IMR-90 (cell line): ENCODE results near the gene ARFIP2. TPM values are rescaled to one million over a fixed set of nuclear protein-coding genes. Genes with fewer than 3 reads are reported as not detected.

ENCODE experiments used
- ATAC-seq: fragments of 200-7000 bp; cut with Tn5 transposase; 2 replicates; pipeline ENCODE4 v1.9.1; 2020; ENCODE audit warnings: low read depth, mild to moderate bottlenecking, moderate library complexity
- BruUV-seq: library from RNA; stranded (reverse); fragments of 400-500 nt; replicated peaks from 2 replicates; lab custom pipeline; 2021; lab: Mats Ljungman, UMichigan
- CTCF ChIA-PET: fragments of 300-600 bp; formaldehyde crosslinking; extraction: SDS; loops from one replicate; lab custom pipeline; 2021; ENCODE audit warnings: antibody characterized with exemption; lab: Yijun Ruan, JAX
- POLR2A ChIA-PET: fragments of 300-600 bp; sonication (Branson Sonifier 250); formaldehyde crosslinking; loops from one replicate; lab custom pipeline; 2022; ENCODE audit warnings: antibody characterized with exemption; ENCODE audit not compliant: unreplicated experiment; lab: Charles Lee
- DNase-seq: peaks from one replicate; pipeline ENCODE4 v3.0.0; 2013
- H2AFZ ChIP-seq: replicated peaks from 2 replicates; pipeline ENCODE3; 2013; ENCODE audit warnings: low read length, mild to moderate bottlenecking; ENCODE audit not compliant: poor library complexity
- H2AK5ac ChIP-seq: 2 replicates; pipeline ENCODE4 v1.6.1; 2013; ENCODE audit warnings: low read depth, low read length, inconsistent platforms
- H2AK9ac ChIP-seq: replicated peaks from 2 replicates; pipeline ENCODE3; 2013; ENCODE audit warnings: mild to moderate bottlenecking, low read depth, low read length, moderate library complexity; ENCODE audit not compliant: poor library complexity
- H2BK120ac ChIP-seq: 2 replicates; pipeline ENCODE4 v1.6.1; 2013; ENCODE audit warnings: low read depth, low read length, inconsistent platforms
- H2BK15ac ChIP-seq: 3 replicates; pipeline ENCODE4 v1.6.1; 2013; ENCODE audit warnings: low read depth, low read length, inconsistent platforms
- H2BK20ac ChIP-seq: 2 replicates; pipeline ENCODE4 v1.6.1; 2013; ENCODE audit warnings: low read depth, mild to moderate bottlenecking, inconsistent platforms, low read length, moderate library complexity
- H2BK5ac ChIP-seq: 2 replicates; pipeline ENCODE4 v1.6.1; 2013; ENCODE audit warnings: mild to moderate bottlenecking, low read depth, low read length, inconsistent platforms; ENCODE audit not compliant: poor library complexity, severe bottlenecking
- H3K14ac ChIP-seq: replicated peaks from 2 replicates; pipeline ENCODE4 v1.6.1; 2013; ENCODE audit warnings: low read depth, low read length, inconsistent platforms
- H3K18ac ChIP-seq: 2 replicates; pipeline ENCODE4 v1.6.1; 2013; ENCODE audit warnings: low read depth, low read length, control low read depth
- H3K23ac ChIP-seq: 2 replicates; pipeline ENCODE4 v1.6.1; 2013; ENCODE audit warnings: low read depth, low read length, inconsistent platforms
- H3K27ac ChIP-seq: 2 replicates; pipeline ENCODE4 v1.5.1; 2013; ENCODE audit warnings: mild to moderate bottlenecking, control low read depth, low read length; ENCODE audit not compliant: insufficient read depth
- H3K27me3 ChIP-seq: 2 replicates; pipeline ENCODE4 v1.6.1; 2013; ENCODE audit warnings: low read length; ENCODE audit not compliant: control insufficient read depth, insufficient read depth
- H3K36me3 ChIP-seq: 2 replicates; pipeline ENCODE4 v1.6.1; 2013; ENCODE audit warnings: low read length, mixed read lengths; ENCODE audit not compliant: control insufficient read depth, insufficient read depth
- H3K4ac ChIP-seq: 2 replicates; pipeline ENCODE4 v1.6.1; 2013; ENCODE audit warnings: low read depth, low read length, inconsistent platforms
- H3K4me1 ChIP-seq: 2 replicates; pipeline ENCODE4 v1.6.1; 2013; ENCODE audit warnings: low read length, mixed read lengths; ENCODE audit not compliant: control insufficient read depth, insufficient read depth
- H3K4me2 ChIP-seq: 2 replicates; pipeline ENCODE4 v1.6.1; 2013; ENCODE audit warnings: low read depth, mild to moderate bottlenecking, control low read depth, low read length, moderate library complexity
- H3K4me3 ChIP-seq: 2 replicates; pipeline ENCODE4 v1.5.1; 2013; ENCODE audit warnings: low read depth, mild to moderate bottlenecking, control low read depth, low read length, moderate library complexity; ENCODE audit not compliant: insufficient read depth
- H3K56ac ChIP-seq: 2 replicates; pipeline ENCODE4 v1.6.1; 2013; ENCODE audit warnings: low read length, inconsistent platforms; ENCODE audit not compliant: insufficient read depth; ENCODE audit errors: extremely low read depth
- H3K79me1 ChIP-seq, 2 experiments: 2 replicates each; pipeline ENCODE4 v1.6.1; 2013; ENCODE audit warnings: low read length in 2 of 2, inconsistent platforms in 1 of 2, low read depth in 1 of 2
- H3K9ac ChIP-seq: 2 replicates; pipeline ENCODE4 v1.6.1; 2013; ENCODE audit warnings: low read depth, low read length, control low read depth
- H3K9me1 ChIP-seq: 2 replicates; pipeline ENCODE4 v1.6.1; 2013; ENCODE audit warnings: low read length, inconsistent platforms; ENCODE audit not compliant: insufficient read depth
- H3K9me3 ChIP-seq: 2 replicates; pipeline ENCODE4 v1.6.1; 2013; ENCODE audit warnings: low read length; ENCODE audit not compliant: control insufficient read depth, insufficient read depth
- H4K20me1 ChIP-seq: 2 replicates; pipeline ENCODE4 v1.6.1; 2013; ENCODE audit warnings: low read length, inconsistent platforms; ENCODE audit not compliant: insufficient read depth
- H4K5ac ChIP-seq: 2 replicates; pipeline ENCODE4 v1.6.1; 2013; ENCODE audit warnings: mild to moderate bottlenecking, low read depth, low read length, control low read depth
- H4K8ac ChIP-seq, 2 experiments: 2 replicates each; pipeline ENCODE4 v1.6.1; 2013; ENCODE audit warnings: low read depth in 2 of 2, low read length in 2 of 2, control low read depth in 1 of 2, inconsistent platforms in 1 of 2
- H4K91ac ChIP-seq: 2 replicates; pipeline ENCODE4 v1.6.1; 2013; ENCODE audit warnings: low read depth, low read length, inconsistent platforms; ENCODE audit not compliant: insufficient read depth
- BHLHE40 ChIP-seq: fragments of 150-350 bp; IDR thresholded peaks from 2 replicates; pipeline ENCODE4 v1.6.1; 2016; ENCODE audit warnings: mild to moderate bottlenecking, low read depth, low read length
- CEBPB ChIP-seq: IDR thresholded peaks from 2 replicates; pipeline ENCODE4 v1.6.1; 2012; ENCODE audit warnings: low read depth, low read length, improper control_type of control experiment
- MAFK ChIP-seq: IDR thresholded peaks from 2 replicates; pipeline ENCODE4 v1.6.1; 2012; ENCODE audit warnings: low read depth, low read length, improper control_type of control experiment
- MAZ ChIP-seq: IDR thresholded peaks from 2 replicates; pipeline ENCODE4 v1.6.1; 2012; ENCODE audit warnings: low read depth, mild to moderate bottlenecking, low read length, improper control_type of control experiment, moderate library complexity, borderline replicate concordance
- RAD21 ChIP-seq: IDR thresholded peaks from 2 replicates; pipeline ENCODE4 v1.6.1; 2012; ENCODE audit warnings: low read length, improper control_type of control experiment
- RCOR1 ChIP-seq: IDR thresholded peaks from 2 replicates; pipeline ENCODE4 v1.6.1; 2012; ENCODE audit warnings: mild to moderate bottlenecking, low read length, improper control_type of control experiment; ENCODE audit not compliant: insufficient replicate concordance
- WGBS, 2 experiments: methylation state at CpG; one replicate each; pipeline versions ENCODE4 v1.1.5 to v1.1.7; 2013; ENCODE audit warnings: missing lambda C conversion rate in 2 of 2; ENCODE audit not compliant: insufficient read length in 1 of 2; ENCODE audit errors: extremely low coverage in 2 of 2; 5-methylcytosine and 5-hydroxymethylcytosine counted together
- dilution Hi-C: fragments of 300-500 bp; cut with HindIII; formaldehyde crosslinking; loops from one replicate; pipeline ENCODE4 v1.14.3; 2018; ENCODE audit warnings: low sequenced_read_pairs; ENCODE audit not compliant: unreplicated experiment
- in situ Hi-C: fragments of 300-500 bp; cut with MboI; formaldehyde crosslinking; loops from 3 replicates; pipeline ENCODE4 v1.14.3; 2019; ENCODE audit warnings: low sequenced_read_pairs, inconsistent platforms, mixed read lengths
- intact Hi-C: fragments of 100-400 bp; cut with micrococcal nuclease; formaldehyde crosslinking; loops from 2 replicates; pipeline ENCODE4 v1.10.0; 2022
- polyA plus RNA-seq, 3 experiments: library from polyadenylated mRNA; depleted of rRNA; stranded (reverse); fragments of >200 nt; gene quantifications; 2 replicates each; pipeline ENCODE4 v1.2.3, GENCODE V29; 2012; ENCODE audit warnings: low replicate concordance in 1 of 3
- total RNA-seq: library from RNA; depleted of rRNA; stranded (reverse); fragments of >200 nt; gene quantifications from 2 replicates; pipeline ENCODE4 v1.2.3, GENCODE V29; 2012

Gene ARFIP2
- total and polyA plus RNA-seq, 2 of the 4 experiments (the other 2 are of a cell fraction): 84.4 to 93.9 TPM

DNA sequence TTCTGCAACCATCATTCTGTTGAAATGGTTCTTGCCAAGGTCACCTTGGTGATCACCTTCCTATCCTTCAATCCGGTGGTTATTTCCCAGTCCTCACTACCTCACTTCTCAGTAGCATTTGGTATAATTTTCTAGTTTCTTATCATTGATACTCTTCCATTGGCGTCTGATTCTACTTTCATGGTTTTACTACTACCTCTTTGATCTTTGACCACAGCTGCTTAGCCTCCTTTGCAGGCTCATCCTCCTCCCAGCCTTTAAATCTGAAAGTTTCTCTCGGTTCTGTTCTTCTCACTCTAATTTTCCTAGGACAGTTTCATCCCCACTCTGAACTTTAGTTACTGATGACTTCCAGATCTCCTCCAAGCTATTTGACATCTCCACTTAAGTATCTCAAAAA lies 5.1 kb upstream of the ARFIP2 start:
- Histone ChIP-seq H3K14ac (no peak overlapping the region), H2AK9ac (no peak overlapping the region), H4K8ac (no peak overlapping the region), H3K4me1 (peaks cover 4% of the 10 kb centered on the region), H2BK20ac (no peak overlapping the region), H3K23ac (no peak overlapping the region), H3K9ac (no peak overlapping the region), H2BK5ac (no peak overlapping the region), H3K9me1 (no peaks in the 10 kb centered on the region), H3K18ac (no peak overlapping the region), H3K56ac (no peak overlapping the region), H3K27me3 (no peaks in the 10 kb centered on the region), H3K4me3 (no peak overlapping the region), H4K5ac (no peak overlapping the region), H3K9me3 (no peaks in the 10 kb centered on the region), H2BK120ac (no peak overlapping the region), H4K20me1 (peaks cover 10% of the 10 kb centered on the region), H2AFZ (no peak overlapping the region), H4K91ac (no peak overlapping the region), H3K27ac (no peak overlapping the region), H3K4me2 (no peak overlapping the region), H2AK5ac (no peak overlapping the region), H3K36me3 (peaks cover 10% of the 10 kb centered on the region), H3K4ac (no peak overlapping the region), H3K79me1 (peaks cover 30 to 40% of the 10 kb centered on the region in 2 experiments), H2BK15ac (no peak overlapping the region)
- intact Hi-C loops (no loop called here), in situ Hi-C loops (no loop called here), dilution Hi-C loops (no loop called here)
- TF ChIP-seq RCOR1 (no peak), BHLHE40 (no peak), MAZ (no peak), RAD21 (no peak), MAFK (no peak), CEBPB (no peak)
- WGBS, 2 experiments: 83% methylated on average over 1 of the region's 3 CpGs; no CpG with 5 or more reads in 1 of the 2 experiments
- POLR2A ChIA-PET: no interaction called here
- DNase-seq (no peak), ATAC-seq (no peak)
- CTCF ChIA-PET: interaction anchor here (1.2 to 1.5 kb wide), 2 partner anchors 15 to 19 kb away, joined by 3 to 5 read pairs; no protein-coding TSS in a partner anchor
- BruUV-seq: no TSS peak
